GM12873 (cell line): ENCODE measurements around the gene DRG2.

Experiments
- TF ChIP-seq, protein P1 (sequence below): IDR thresholded peaks from 2 replicates; pipeline ENCODE4 v1.5.1; 2012; ENCODE audit warnings: low read depth, mild to moderate bottlenecking, moderate library complexity, low read length, control low read depth; ENCODE audit not compliant: insufficient read depth; ENCODE audit errors: missing control alignments

The DRG2 gene

DNA sequence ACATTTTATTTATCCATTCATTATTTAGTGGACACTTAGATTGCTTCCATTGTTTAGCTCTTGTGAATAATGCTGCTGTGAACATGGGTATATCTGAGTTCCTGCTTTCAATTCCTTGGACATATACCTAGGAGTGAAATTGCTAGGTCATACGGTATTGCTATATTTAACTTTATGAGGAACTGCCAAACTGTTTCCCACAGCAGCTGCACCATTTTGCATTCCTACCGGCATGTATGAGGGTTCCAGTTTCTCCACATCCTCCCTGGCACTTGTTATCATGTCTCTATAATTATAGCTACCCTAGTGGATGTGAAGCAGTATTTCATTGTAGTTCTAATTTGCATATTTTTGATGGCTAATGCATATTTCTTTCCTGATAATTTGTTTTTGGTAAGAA lies 23.7 kb upstream of the DRG2 start:
- TF ChIP-seq, protein P1, sequence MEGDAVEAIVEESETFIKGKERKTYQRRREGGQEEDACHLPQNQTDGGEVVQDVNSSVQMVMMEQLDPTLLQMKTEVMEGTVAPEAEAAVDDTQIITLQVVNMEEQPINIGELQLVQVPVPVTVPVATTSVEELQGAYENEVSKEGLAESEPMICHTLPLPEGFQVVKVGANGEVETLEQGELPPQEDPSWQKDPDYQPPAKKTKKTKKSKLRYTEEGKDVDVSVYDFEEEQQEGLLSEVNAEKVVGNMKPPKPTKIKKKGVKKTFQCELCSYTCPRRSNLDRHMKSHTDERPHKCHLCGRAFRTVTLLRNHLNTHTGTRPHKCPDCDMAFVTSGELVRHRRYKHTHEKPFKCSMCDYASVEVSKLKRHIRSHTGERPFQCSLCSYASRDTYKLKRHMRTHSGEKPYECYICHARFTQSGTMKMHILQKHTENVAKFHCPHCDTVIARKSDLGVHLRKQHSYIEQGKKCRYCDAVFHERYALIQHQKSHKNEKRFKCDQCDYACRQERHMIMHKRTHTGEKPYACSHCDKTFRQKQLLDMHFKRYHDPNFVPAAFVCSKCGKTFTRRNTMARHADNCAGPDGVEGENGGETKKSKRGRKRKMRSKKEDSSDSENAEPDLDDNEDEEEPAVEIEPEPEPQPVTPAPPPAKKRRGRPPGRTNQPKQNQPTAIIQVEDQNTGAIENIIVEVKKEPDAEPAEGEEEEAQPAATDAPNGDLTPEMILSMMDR = no peak

DNA sequence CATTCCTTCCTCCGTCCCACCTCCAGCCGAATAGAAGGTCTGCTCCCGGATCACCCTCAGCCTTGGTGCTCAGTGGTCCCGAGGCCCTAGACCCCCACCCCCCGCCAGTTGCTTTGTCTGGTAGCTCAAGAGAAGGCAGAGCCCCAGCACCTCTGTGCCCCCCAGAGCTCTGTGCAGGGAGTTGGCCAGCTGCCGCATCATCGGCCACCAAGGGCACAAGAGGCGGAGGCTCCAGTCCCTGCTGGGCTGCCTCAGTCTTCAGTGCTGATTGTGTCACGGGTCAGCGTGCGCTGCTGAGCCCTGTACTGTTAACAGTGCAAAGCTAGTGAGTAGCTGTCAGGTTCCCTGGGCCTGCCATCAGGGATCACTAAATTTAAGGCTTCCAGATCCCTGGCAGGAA lies 22.2 kb upstream of the DRG2 start:
- TF ChIP-seq, protein P1 = no peak

DNA sequence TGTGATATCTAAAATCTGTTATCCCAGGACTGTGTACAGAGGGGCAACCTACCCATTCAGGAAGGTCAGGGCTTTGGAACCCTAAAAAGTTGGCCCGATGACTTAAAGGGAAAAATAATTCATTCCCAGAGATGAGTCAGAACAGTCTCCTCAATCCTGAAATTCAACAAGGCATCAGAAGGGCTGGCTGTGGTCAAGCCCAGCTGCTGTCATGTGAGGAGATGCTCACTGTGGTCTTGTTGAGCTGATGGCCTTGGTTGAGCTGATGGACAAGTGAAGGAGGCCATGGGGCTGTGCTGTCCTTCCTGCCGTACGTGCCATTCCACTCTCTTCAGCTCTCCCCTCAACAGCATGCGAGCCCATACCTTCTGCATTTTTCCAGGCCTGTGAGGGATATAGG lies 20.9 kb upstream of the DRG2 start:
- TF ChIP-seq, protein P1 = no peak

DNA sequence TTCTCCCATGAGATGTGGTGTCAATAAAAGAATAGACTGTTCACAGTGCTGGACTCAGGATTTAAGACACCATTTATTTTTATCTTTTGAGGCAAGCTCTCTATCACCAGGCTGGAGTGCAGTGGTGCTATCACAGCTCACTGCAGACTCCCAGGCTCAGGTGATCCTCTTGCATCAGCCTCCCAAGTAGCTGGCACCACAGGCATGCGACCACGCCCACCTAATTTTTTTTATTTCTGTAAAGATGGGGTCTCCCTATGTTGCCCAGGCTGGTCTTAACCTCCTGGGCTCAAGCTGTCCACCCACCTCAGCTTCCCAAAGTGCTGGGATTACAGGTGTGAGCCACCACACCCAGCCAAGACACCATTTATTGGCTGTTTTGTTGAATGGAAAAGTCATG lies 18.6 kb upstream of the DRG2 start:
- TF ChIP-seq, protein P1 = no peak

DNA sequence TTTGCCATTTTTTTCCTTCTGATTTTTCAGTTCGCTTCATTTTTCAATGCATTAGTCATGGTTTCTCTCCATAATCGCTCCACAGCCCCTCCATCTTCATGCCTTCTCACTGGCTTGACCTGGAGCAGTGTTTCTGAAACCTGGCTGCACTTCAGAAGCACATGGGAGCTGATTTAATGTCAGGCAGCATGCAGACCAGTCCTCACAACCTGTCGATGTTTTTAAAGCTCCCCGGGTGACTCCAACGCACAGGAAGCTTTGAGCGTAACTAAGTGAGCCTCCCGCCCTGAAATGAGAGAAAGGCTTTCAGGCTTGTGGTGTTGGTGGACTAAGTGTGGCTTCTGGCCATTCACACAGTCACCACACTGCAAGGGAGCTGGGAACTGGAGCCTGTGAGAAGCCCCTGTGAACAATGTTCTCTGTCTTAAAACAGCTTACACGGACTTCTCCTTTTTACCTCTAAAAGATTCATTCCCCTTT lies 16.8 kb upstream of the DRG2 start:
- TF ChIP-seq, protein P1 = no peak

DNA sequence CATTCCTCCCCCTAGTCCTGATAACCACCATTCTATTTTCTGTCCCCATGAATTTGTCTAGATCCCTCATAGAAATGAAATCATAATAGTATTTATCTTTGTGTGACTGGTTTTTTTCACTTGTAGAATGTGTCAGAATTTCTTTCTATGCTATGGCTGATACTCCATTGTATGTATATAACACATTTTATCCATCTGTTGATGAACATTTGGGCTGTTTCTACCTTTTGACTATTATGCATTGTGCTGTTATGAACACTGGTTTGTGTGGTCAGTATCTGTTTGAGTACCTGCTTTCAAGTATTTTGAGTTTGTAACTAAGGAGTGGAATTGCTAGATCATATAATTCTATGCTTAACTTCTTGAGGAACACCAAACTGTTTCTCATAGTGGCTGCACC lies 16.0 kb upstream of the DRG2 start:
- TF ChIP-seq, protein P1 = no peak

DNA sequence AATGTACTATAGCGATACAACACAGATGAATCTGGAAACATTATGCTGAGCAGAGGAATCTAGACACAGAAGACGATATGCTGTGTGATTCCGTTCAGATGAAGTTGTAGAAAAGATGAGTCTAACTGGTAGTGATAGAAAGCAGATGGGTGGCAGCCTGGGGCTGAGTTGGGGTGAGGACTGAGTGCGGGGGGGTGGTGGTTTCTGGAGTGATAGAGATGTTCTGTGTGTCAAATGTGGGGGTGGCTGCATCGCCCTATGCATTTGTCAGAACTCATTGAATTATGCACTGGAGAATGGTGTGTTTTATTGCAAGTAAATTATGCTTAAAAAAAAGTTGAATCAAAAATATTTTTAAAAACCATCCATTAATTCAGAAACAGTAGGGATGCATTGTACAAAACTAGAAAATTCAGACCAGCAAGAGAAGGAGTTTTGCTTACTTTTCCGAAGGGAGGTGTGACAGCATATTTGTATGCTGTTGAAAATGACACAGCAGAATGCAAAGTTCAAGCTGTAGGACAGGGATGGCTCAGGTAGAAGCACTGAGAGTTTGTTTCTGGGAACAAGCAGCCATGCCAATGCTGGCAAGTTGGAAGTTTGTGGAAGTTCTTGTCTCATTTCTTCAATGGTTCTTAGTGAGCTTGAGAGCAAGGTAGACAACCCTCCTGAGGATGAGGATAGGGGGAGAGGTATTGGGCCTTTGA lies 13.0 kb upstream of the DRG2 start:
- TF ChIP-seq, protein P1 = no peak
